Tibial nerve (tissue), 4 donors: Measurements from ENCODE around the gene SRSF4.

Source experiments
- CTCF ChIP-seq, 5 experiments: fragments of 200-600 bp in 3 of 5; fragments of 450-650 bp in 2 of 5; sonication (generic) in 3 of 5; IDR thresholded peaks; one replicate each; pipeline ENCODE4 v1.5.1; 2016 to 2019; ENCODE audit warnings: antibody characterized with exemption in 5 of 5, mild to moderate bottlenecking in 3 of 5, moderate library complexity in 2 of 5
- EP300 ChIP-seq, 2 donors: sonication (generic); formaldehyde crosslinking; IDR thresholded peaks; one replicate each; pipeline ENCODE4 v1.6.1; 2017; ENCODE audit warnings: antibody characterized with exemption in 2 of 2, mild to moderate bottlenecking in 1 of 2
- POLR2A ChIP-seq, 2 donors: fragments of 450-650 bp; IDR thresholded peaks; one replicate each; pipeline ENCODE4 v1.6.1; 2017; ENCODE audit warnings: antibody characterized with exemption in 2 of 2, mild to moderate bottlenecking in 2 of 2, moderate library complexity in 2 of 2

- TF ChIP-seq CTCF (IDR thresholded peaks at IDR 0.05) (no peak), EP300 (IDR thresholded peaks at IDR 0.05) (no peak), POLR2A (IDR thresholded peaks at IDR 0.05) (no peak)
Observed at GRCh38 chr1:29213055-29213454, 31.4 kb upstream of the SRSF4 start.
